HG03432 (cell line): ENCODE measurements around the gene DDX10.

Experiments used
- ATAC-seq: cut with Tn5 transposase; IDR thresholded peaks from one replicate; pipeline ENCODE4 v1.9.1; 2021; ENCODE audit warnings: mild to moderate bottlenecking, moderate library complexity; ENCODE audit not compliant: unreplicated experiment

The DDX10 gene

DNA sequence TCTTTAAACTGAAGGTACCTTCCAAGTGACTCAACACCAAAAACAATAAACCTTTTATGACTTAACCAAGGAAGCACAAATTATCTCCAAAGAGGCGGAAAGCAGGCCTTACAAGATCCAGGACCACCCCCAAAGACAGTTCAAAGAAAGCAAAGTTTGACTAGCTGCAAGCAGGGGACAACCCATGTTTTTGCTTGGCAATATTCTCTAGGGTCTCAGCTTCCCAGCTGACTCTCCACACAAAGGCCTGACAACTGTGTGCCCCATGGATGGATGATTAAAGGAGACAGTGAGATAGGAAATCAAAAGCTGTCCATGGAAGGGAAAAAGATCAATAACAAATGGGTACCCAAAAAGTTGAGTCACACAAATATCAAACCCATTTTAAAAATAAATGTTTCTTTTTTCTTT lies 232.2 kb downstream of the DDX10 start:
- no peak for ATAC-seq

DNA sequence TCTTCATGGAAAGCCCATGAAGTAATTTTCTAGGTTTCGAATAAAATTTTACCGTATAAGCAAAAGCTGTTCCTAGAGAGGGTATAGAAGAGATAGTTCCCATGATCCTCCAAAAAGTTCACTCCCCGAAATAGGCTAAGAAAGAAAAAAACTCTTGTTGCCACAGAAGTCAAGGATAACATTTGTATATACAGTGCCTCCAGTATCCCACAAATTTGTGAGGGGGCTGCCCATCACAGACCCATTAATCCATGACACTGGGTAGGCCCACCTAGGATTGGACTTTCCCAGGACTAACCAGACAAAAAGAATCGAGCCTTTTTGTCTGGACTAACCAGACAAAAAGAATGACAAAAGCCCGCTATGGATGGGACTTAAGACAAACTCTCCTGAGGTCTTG lies 233.0 kb downstream of the DDX10 start:
- no peak for ATAC-seq

DNA sequence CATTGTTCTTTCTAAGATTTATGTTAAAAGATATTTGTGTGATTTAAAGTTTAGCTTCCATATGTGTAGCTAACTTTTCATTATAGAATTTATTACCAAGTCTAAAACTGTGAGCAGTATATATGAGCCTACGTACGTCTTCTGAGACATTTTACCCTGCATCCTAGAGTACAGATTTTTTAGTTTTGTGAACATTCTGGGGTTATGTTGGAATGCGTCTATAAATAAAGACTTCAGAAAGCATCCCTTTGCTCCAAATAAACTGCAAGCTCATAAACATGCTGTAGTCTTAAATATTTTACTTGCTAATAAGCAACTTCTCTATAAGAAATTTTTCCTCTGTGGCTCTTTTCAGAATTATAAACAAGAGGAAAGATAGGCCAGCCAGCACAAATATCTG lies 236.5 kb downstream of the DDX10 start:
- ATAC-seq: no peak

DNA sequence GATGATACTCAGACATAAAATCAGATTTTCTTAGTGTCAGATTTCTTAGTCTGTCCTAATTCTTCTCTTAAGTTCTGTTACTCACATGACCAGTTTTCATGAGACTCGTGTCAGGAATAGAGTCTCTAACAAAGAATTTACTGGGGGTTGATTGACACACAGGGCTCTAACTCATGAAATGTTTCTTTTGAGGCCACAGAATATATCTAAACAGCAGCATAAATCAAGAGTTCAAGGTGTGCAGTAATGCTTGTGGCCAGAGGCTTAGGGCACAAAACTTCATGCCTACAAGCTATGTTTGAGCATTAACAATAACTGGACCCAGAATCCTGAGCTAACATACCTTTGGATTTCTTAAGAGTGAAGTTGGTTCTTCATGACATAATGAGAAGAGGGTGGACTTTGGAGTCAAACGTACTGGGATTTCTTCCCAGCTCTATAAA lies 237.2 kb downstream of the DDX10 start:
- ATAC-seq: no peak

DNA sequence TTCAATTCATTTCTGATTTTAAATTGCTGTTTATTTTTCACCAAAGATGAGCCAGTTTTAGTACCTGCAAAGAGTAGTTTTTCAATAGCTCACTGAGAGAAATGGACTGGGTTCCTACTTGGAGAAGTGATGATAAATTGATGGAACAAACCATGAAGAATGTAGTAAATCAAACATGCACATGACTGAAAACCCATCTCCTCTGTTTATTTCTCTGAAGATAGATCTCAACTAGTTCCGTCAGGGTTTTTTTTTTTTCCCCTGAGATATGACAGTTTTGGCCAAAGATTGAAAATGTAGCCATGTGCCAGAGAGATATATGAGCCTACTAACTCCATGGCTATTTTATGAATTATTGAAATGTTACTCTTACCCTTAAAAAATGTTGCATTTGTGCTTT lies 239.6 kb downstream of the DDX10 start:
- ATAC-seq: no peak

DNA sequence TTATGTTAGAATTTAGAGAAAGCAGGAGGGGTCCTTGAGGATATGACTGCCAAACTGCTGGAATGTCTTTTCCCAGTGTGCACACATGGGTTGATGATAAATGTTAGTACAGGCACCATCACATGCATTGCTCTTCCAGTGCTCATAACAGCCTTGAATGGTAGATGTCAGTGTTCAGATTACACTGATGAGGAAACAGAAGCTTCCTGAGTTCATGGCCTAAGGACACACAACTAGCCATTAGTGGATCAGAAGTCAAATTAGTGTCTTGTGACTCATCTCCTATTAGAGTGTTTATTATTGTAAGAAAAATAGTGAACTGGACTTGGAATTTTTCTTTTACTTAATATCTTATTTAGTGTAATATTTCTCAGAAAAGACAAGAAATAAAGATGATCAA lies 241.5 kb downstream of the DDX10 start:
- no peak for ATAC-seq

DNA sequence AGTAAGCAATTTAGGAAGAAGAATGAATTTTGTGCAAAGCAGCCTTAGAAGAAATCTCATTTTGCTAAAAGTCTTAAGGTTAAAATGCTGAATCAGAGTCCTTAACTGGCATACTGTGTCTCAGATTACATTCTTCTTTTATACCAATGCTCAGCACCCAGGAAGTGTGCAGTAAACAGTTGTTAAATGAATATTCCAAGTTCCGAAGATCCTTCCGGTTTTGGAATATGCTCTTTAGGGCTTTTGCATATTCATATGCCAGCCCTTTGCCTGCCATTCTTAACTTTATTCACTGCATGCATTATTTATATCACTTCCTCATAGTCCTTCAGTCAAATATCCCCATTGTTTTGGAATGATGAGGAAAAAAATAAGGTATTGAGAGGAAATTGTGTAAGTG lies 242.0 kb downstream of the DDX10 start:
- no peak for ATAC-seq

DNA sequence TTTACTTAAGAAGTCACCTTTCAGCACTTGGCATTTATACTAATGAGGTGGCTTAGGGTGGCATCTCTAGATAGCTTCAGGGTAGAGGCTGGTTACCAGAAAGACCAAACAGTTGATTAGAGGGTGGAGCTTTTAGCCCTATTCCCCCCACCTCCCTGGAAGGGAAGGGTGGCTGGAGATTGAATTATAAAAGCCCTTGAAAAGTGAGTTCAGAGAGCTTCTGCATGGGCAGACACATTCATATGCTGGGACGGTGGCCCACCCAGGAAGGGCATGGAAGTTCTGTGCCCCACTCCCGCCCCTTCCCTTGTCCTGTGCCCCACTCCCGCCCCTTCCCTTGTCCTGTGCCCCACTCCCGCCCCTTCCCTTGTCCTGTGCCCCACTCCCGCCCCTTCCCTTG lies 244.2 kb downstream of the DDX10 start:
- ATAC-seq: no peak

DNA sequence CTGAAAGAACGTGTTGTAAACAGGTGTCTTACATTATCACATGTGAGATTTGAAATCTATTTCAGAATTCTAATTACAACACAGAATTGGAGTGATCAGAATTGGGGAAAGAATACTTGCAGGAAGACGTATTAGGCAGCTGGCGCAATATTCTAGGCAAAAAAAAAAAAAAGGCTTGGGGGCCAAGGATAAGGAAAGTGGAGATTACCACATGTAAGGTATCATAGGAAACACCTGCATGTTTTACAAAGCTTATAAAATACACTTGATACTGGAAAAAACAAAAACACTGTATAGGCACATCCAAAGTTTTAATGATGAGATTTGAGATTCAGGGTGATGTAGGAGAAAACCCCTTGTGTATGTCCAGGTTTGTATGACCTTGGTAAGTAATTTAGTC lies 245.1 kb downstream of the DDX10 start:
- no peak for ATAC-seq

DNA sequence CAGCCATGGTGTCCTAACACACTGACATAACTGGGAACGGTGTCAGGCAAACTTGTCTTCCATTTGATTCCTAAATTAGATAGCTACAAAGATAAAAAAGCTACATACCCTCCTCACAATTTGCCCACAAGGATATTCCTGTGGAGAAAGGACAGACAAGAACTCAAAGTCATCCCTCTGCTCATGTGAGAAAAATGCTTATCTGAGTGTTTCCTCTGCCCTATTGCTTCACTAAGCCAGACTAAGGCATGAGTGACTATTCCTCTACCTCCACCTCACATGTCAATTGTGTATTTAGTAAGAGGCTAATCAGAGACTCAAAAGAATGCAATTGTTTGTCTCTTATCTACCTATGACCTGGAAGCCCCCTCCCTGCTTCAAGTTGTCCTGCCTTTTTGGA lies 247.7 kb downstream of the DDX10 start:
- no peak for ATAC-seq

DNA sequence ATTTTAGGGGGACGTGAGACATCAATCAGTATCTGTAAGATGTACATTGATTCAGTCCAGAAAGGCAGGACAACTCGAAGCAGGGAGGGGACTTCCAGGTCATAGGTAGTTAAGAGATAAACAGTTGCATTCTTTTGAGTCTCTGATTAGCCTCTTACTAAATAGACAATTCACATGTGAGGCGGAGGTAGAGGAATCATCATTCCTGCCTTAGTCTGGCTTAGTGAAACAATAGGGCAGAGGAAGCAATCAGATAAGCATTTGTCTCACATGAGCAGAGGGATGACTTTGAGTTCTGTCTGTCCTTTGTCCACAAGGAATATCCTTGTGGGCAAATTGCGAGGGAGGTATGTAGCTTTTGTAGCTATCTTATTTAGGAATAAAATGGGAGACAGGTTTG lies 248.3 kb downstream of the DDX10 start:
- no peak for ATAC-seq

DNA sequence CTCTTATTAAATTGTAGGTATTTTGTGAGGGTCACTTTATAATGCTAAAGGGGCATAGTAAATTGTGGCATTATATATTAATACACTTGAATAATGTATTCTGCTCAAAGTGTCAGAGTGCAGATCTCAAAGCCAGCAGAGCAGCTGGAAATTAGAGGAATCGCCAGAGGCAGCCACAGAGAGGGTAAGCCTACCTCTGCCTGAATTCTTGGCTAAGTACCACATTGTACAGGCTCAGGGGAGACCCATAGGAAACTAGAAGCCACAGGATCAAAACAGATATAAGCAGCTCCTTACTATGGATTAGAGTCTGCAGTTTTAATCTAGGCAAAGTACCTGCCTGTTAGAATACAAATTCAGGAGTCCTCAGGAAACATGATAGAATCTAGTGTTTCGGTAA lies 249.3 kb downstream of the DDX10 start:
- no peak for ATAC-seq

DNA sequence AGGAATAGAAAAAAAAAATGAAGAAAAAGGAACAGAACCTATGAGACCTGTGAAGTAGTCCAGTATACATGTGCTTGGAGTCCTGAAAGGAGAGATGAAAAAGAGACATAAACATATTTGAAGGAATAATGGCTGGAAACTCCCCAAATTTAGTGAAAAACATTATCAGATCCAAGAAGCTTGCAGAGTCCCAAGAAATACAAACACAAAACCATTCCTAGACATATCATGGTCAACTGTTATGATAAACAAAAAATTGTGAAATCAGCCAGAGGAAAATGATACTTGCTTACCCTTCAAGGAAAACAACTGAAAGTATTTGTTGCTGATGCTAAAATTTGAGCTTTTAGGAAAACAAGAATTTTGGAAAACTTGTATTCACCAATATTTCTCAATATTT lies 250.1 kb downstream of the DDX10 start:
- ATAC-seq: no peak

DNA sequence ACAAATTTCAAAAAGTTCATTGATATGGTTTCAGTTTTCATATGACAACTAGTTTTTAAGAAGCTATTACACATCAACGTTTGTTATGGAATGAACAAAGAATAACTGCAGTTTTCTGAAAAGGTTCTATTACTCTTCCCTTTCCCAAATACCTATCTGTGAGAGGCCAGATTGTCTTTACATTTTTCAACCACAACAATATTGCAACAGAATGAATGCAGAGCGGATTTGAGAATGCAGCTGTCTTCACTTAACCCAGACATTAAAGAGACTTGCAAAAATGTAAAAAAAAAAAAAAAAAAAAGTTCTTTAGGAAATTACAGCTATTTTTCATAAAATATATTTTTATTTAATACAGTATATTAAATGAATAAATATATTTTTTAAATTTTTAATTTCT lies 250.8 kb downstream of the DDX10 start:
- no peak for ATAC-seq

DNA sequence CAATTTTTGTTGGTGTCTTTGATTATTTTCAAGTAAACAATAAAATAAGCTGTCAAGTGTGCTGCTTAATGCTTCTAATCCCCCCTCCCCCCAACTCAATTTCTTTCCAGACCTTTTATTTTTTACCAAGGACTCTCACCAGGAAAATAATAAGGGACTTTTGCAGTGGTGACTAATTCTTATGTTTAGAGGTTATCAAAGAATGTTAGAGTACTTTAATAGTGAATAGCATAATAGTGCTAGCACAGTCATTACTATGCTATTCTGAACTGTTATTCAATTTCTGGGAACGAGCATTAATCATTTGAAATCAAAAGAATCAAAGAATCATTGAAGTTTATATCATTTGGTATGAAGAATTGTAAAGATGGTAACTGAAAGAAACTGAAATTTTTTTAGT lies 251.4 kb downstream of the DDX10 start:
- ATAC-seq: no peak

DNA sequence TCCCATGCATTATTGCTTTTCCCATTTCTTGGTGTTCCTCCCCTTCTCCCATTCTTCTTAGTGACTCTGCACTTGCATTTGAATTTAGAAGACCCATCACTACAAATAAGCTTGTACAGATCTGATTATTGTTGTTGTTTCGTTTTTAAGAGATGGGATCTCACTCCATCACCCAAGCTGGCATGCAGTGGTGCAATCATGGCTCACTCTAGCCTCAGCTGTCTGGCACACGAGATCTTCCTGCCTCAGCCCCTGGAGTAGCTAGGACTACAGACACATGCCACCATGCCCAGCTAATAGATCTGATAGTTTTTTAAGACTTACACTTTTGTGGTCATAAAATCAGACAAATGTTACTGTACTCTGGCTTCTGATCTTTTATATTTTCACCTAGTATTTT lies 252.1 kb downstream of the DDX10 start:
- no peak for ATAC-seq

DNA sequence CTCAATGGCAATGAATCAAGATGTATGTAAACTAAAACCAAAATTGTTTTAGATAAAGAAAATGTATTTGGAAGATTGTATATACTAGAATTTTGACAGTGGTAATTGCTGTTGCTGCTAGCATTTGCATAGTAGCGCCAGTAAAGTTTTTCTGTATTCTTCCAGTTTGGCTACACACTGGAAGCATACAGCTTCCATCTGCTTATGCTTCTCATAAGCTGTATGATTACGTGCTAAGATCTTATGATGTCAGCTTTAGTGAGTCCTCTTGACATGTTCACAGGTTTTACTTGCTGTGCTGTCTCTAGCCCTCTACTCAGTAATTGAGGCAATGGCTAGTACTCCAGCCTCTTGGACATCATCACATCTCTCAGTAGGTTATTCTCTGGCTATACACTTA lies 256.3 kb downstream of the DDX10 start:
- ATAC-seq: no peak

DNA sequence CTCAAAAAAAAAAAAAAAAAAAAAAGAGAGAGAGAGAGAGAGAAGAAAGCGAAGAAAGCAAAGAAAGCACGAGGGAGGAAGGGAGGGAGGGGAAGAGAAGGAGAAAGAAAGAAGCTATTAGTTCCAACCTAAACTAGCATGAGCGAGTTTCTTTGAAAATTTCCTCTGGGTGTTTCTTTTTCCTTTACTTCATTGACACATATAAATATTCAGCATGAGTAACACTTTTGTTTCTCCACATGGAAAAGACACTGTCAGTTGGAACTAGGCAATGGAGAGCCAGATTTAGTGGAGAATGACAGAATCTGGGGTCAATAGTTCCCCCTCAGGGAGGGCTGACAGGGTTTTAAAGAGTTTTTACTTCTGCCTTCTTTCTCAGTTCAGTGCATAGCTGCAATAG lies 257.4 kb downstream of the DDX10 start:
- no peak for ATAC-seq

DNA sequence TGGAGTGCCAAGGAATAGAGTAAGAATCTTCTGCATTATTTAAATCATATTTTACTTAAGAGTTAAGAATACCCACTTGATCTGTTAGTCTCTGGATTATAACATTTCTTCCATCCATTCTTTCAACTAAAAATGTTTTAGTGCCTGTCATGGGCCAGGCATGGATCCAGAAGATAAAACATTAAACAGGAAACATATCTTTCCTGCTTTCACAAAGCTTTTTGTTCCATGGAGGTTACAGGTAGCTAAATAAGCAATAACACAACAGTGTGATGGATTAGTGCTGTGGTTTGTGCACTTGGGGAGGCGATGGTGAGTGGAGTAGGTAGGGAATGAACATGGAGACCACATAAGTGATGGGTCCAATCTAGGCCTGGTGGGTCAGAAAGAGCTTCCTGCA lies 258.5 kb downstream of the DDX10 start:
- ATAC-seq: no peak

DNA sequence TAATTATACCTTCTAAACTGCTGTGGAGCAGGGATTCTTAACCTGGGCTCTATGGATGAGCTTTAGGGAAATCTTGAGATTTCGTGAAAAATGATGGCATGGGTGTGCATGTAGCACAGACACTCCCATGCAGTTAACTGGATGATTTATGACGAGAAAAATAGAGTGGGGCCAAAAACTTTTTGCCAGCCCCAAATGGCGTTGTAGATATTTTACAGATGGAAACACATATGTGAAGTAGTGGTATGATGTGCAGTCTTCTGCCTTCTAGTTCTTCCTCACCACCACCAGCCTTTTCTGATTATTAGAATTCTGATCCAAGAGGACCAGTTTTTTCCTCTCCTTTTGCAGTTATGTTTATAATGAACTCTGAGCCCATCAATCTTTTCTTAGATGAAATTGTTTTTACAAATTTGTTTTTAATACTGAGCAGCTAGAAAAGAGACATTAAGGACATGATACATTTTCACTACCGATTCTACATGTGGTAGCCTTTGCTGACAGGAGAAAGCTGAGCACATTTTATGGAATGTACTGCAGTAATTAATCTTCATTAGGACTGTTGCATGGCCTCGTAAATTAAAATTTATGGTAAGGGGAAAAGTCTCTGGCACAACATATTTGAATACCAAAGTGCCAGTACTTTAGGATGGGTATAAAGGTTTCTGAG lies 261.4 kb downstream of the DDX10 start:
- no peak for ATAC-seq

DNA sequence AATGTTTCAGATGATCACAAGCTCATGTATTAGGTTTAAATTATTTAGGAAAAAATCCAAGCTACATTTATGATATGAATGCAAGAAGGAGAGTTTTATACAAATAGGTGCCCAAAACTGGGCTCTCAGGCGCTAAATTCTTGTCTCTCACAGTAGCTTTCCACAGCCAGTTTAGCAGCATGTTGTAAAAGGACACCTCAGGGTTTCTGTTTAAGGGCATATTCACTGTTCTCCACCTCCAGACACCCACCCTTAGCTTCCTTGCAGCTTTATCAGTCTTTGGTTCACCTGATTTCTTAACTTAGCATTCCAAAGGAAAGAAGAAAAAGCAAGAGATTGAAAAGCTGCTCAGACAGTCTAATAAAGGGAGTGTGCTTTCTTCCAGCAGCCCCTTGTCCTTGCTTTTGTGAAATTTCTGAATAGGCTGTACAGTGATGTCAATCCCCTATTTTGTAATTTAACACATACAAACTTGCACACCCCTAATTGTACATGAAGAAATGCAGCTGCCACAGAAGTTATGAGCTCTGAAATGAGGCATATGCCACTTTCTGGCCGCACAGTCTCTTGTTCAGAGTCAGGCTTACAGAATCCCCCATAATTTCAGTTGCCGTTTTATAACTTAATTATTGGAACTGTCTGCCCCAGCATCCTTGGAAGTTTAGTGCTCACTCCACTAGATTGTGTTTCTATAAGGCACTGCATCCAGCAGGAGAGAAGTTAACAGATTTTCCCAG lies 262.1 kb downstream of the DDX10 start:
- no peak for ATAC-seq

DNA sequence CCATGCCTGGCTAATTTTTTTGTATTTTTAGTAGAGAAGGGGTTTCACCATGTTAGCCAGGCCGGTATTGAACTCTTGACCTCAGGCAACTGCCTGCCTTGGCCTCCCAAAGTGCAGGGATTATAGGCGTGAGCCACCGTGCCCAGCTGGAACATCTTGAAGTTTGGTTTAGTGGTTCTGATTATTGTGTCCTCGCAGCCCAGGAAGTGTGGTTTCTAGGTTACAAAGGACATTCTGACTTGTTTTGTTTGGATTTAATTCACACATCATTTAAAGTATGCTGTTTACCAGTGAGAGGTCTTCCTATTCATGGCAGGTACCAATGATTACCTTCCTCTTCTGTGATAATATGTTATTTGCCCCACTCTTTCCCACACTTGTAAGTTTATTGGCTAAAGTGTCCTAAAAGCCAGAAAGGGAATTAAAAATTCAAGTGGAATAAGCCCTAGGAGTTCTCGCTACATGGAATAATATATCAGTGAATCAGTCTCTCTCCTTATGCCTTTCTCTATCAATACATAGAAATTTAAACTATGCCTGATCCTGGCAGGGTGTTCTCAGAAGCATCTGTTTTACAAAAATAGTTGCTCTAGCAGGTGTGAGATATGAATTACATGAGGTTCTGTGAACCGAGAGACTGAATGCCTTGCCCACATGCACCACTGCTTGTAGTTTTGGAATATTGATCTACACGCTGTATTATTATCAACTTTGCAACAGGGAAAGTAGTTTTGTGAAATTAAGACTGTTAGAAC lies 263.1 kb downstream of the DDX10 start:
- ATAC-seq: no peak
